DMS 273 treated with DMSO at 0.1 percent for 48 hours (cell line): Measurements from ENCODE around the gene DMXL1.
"Not testable (repeated sequence)": the region's sequence is repeated elsewhere in the genome, so short reads cannot be mapped to it uniquely, and the experiment has no call there.

Experiments used
- DNase-seq: peaks from one replicate; lab custom pipeline; 2025; lab: John Stamatoyannopoulos, UW

DMXL1 gene

DNA sequence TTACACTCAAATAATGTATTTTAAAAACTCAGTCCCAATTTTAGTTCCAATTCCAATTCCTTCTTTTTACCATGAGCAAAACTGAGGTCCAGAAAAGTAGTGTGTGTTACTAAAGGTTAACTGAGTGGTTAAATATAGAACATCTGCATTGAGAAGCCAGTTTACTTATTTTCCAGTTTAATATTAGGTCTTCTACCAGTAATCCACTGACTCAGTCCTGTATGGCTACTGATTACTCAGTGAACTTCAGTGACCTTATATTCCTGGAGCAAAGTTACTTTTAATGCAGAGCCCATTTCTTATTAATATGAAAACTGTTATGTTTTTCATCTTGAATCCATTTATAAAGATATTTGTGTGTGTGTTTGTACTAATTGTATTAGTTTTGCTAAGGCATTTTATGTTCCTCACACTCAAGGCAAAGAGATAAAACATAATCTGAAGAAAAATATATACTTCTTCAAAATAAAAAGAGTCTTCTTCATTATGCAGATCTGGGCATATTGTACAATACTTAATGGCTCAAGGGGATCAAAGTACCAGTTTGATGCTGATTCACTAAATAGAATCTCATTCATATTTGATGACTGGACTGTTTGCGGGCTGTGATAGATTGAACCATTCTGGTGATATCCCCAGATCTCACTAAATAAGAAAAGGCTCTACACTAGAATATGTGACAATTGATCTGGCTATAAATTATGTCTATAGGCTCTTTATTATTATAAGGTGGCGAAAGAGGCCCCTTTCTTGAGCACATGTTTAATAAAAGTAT, 60.8 kb downstream of the DMXL1 start:
- no peak for DNase-seq

DNA sequence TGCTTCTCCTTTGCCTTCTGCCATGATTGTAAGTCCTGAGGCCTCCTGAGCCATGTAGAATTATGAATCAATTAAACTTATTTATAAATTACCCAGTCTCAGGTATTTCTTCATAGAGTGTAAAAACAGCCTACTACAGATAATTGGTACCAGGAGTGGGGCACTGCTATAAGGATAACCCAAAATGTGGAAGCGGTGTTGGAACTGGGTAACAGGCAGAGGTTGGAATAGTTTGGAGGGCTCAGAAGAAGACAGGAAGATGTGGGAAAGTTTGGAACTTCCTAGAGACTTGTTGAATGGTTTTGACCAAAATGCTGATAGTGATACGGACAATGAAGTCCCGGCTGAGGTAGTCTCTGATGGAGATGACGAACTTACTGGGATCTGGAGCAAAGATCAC, 64.9 kb downstream of the DMXL1 start:
- DNase-seq = not testable (repeated sequence)

DNA sequence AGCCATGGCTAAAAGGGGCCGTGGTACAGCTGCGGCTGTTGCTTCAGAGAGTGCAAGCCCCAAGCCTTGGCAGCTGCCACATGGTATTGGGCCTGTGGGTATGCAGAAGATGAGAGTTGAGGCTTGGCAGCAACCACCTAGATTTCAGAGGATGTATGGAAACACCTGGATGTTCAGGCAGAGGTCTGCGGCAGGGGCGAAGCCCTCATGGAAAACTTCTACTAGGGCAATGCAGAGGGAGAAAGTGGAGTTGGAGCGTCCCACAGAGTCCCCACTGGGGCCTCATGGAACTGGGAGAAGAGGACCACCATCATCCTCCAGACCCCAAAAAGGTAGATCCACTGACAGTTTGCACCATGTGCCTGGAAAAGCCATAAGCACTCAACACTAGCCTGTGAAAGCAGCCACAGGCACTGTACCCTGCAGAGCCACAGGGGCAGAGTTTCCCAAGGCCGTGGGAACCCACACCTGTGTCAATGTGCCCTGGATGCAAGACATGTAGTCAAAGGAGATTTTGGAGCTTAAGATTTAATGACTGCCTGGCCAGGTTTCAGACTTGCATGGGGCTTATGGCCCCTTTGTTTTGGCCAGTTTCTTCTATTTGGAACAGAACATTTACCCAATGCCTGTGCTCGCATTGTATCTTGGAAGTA, 65.9 kb downstream of the DMXL1 start:
- no peak for DNase-seq

DNA sequence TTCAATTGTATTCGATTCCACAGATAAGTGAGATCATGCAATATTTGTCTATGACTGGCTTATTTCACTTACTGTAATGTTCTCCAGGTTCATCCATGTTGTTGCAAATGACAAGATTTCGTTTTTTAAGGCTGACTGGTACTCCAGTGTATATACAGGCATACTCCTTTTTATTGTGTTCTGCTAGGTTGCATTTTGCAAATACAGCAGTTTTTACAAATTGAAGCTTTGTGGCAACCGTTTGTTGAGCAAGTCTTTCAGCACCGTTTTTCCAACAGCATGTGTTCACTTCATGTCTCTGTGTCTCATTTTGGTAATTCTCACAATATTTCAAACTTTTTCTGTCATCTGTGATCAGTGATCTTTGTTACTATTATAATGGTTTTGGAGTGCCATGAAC, 82.7 kb downstream of the DMXL1 start:
- DNase-seq = no peak

DNA sequence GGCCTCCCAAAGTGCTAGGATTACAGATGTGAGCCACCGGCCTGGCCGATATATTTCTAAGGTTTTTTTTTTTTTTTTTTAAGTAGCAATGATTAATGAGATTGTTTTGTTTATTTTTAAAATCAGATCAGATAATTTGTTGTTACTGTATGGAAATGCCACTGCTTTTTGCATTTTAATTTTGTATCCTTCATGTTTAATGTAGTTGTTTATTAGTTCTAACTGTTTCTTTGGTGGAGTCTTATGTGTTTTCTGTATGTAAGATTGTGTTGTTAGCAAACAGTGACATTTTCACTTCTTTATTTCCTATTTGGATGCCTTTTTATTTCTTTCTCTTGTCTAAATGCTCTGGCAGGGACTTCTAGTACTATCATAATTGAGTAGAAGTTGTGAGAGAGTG, 87.3 kb downstream of the DMXL1 start:
- no peak for DNase-seq

DNA sequence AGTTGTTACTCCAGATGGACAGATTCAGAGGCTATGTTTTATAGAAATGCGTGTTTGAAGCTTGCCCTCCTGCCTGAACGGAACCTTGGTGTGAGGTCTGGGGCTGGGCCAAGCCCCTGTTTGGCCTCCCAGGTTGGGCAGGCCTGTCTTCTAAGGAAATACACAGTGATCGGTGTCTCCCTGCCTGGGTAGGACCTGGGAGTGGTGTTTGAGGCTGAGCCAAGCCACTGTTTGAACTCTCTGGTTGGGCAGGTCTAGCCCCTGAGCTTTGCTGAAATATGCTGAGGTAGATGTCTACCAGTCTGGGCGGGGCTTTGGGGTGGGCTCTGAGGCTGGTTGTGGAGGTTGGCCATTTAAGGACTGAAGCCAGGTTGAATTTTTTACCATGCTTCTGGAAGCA, 90.5 kb downstream of the DMXL1 start:
- no peak for DNase-seq

DNA sequence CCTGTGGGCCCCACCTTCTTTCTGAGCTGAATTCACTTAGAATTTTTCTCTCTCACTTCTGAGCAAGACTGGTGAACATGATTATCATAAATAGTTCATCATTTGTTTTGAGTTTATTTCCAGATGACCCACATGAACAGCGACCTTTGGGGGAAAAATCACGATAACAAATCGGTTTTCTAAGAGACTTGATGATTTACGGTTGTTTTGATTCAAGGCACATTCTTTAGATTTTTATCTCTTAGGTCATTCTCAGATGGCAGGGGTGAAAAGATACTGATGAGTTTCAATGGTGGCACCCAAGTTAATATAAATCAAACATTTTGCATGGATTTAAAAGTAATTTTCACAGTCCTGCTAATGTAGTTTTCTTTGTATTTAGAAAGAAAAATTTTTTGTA, 95.1 kb downstream of the DMXL1 start:
- no peak for DNase-seq

DNA sequence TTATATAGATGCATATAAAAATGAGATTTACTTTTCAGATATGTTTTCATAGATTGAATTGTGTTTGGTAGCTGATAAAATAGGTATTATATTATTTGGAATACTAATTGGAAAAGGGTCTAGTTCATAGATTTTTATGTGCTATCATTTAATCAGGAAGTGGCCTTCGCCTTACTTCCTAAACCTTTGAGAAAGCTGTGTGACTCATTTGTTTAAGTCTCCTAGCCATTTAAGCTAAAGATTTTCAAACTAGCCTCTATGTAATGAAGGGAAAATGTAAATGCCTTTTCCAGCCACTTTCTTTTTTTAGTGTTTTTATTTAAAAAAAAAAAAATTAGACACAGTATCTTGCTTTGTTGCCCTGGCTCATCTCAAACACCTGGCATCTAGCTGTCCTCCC, 97.5 kb downstream of the DMXL1 start:
- no peak for DNase-seq

DNA sequence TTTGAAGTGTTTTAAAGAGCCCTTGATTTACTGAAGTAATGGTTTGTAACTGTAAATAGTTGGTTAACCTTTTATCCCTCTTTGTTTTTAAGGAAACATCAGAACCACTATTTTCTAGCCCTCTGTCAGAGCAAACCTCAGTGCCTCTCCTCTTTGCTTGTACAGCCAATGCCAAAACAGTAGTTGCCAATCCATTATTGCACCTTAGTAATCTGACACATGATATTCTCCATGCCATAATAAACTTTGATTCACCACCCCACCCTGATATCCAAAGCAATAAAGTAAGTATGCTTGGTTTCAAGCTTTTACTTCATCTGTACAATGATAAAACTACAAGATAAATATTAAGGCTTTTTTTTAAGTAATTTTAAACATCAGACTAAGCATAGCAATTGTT, 100.8 kb downstream of the DMXL1 start:
- DNase-seq = no peak

DNA sequence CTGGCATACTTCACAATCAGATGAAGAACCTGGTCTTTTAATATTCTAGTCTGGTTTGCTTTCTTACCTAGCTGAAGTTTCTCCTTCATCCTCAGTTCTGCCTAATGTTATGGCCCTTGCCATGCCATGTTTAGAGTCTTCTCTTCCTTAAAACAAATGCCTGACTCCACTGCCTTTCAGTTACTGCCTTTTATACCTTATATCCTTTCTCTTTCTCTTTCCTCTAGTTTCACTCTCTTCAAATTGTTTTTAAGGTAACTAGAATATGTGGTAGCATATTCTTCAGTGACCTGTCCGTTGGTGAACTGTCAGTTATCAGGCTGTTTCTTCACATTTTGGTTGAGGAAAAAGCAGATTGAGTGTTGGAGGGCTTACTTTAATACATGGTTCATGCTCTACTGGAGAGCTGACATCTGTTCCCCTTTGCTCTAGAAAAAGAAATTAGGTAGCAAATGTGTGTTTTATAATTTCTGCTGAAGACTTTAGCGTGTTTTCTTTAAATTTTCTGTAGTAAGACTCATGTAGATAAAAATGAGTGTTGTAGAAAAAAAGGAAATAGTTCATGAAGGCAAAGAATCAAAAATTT, 103.8 kb downstream of the DMXL1 start:
- DNase-seq = no peak

DNA sequence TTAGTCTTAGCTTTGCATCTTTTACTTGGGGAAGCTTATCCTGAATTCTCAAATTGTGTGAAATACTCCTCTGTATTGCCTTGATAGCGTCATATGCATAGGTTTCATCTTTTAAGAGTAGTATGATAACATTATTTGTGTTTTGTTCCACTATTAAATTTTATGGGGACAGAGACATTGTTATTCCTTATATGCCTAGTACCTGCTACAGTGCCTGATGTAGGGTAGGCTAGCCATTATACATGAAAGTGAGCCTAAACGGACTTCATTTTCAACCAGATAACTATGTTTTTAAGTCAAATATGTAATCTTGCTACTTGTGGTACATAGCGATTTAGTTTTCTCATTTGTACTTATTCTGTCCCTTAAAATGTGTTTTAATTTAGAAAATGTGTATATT, 105.9 kb downstream of the DMXL1 start:
- no peak for DNase-seq

DNA sequence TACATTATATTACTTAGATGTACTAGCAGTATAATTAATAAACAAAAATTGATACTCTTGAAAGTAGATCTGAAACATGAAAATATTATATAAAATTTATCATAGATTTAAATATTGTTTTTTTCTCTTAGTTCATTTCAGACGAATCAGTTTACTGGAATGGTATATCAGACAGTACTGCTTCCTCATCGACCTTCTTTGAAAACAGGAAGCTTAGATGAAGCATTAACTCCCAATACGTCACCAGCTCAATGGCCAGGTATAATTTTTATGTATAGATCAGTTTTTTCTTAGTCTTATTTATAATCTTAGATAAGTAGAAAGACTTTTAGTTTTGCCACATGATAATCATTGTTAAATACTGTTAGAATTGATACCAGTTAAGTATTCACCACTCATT, 106.3 kb downstream of the DMXL1 start:
- DNase-seq = no peak

DNA sequence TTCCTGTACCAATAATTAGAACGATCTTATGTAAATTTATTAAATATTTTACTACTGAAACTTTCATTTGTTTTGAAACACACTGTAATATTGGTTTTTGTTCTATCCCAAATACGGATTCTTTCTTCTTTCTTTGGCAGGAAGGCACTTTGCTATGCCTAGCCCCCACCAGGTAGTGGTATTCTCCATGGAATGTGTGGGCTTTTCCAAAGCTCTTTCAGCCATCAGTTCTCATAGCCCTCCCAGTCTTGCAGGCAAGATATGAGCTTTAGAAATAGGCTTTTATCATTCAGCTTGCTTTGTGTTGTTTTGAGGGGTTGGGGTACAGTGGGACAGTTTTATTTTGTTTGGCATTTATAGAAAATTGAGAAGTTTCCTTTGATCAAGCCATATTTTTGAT, 107.5 kb downstream of the DMXL1 start:
- DNase-seq = no peak

DNA sequence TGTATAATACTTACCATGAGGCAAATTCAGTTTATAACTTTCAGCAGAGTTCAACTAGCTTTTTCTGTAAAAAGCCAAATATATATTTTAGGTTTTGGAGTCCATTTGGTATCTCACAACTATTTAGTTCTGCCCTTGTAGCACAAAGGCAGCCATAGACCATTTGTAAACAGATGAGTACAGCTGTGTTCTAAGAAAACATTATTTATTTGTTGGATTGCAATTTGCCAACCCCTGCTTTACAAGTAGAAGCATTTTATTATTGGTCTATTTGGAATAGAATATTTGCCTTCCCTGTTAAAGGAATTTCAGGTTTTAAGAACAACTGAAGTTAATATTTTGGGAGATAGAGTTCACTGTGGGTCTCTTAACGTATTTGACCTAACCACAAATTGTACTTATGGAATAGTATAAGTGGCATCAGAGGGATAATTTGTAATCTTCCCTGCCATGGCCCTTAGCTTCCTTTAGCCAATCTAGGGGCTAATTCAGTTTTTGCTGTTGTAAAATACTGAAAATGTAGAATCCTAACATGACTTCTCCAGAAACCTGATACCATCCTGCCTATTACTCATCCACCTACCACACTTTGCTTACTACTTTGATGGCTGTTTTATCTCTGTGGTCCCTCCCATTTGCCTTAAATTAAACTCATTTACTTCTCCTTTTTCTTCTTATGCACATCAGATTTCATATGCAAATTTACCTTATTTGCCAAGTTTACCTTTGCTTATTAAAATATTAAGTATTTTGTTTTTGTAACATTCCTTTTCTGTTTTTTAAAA, 109.2 kb downstream of the DMXL1 start:
- no peak for DNase-seq

DNA sequence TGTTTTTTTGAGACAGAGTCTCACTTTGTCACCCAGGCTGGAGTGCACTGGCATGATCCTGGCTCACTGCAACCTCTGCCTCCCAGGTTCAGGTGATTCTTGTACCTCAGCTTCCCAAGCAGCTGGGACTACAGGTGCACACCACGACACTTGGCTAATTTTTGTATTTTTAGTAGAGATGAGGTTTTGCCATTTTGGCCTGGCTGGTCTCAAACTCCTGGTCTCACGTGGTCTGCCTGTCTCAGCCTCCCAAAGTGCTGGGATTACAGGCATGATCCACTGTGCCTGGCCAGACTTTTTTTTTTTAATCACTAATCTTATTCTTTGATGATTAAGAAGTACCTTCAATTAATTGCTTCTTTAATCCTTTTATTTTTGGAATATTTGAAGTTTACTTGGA, 114.6 kb downstream of the DMXL1 start:
- DNase-seq = not testable (repeated sequence)

DNA sequence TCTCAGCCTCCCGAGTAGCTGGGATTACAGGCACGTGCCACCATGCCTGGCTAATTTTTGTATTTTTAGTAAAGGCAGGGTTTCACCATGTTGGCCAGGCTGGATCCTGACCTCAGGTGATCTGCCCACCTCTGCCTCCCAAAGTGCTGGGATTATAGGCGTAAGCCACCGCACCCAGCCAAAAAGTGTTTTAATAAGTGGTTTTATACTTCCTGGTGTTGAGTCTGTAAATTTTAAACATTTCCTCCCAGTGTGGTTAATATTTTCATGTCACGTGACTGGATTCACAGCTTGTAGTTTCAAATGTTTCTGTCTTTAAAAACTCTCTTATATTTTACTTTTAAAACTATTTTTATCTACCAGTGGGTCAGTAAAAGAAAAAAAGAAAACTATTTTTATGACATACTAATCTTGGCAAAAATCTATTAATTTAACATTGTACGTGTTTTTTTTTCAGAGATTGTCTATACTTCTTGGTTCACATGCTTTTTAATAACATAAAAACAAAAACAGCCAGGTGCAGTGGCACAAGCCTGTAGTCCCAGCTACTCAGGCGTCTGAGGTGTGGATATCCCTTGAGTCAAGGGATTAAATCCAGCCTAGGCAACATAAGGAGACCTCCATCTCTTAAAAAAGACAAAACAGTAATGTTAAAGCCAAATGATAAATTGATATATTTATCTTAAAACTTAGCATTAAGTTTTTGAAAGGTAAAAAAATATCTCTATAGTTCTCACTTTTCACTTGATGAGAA, 117.1 kb downstream of the DMXL1 start:
- DNase-seq = no peak

DNA sequence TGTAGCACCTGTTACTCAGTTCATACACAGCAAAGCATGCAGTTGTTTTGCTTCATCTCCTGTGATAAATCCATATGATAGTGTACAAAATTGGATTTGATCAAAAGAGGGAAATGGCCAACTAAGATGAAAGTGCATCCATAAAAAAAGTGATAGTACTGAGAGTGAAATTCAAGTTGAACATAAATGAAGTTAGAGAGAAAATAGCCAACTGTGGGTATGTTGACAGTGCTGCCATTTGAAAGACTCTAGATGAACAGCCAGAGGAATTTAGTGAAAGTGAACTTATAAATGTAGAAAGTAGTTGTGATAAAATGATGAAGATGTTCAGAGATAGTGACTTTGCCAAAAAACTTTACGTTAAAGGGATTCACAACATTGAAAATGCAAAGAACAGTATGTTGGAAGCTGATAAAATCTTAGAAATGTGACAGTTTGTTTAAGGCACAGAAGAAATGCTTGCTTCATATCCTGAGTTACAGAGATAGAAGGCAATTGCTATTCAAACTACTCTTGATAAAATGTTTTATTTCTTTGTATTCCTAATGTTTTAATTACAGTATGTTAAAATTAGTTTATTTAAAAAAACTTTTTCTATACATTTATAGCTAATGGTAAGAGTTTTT, 119.7 kb downstream of the DMXL1 start:
- DNase-seq = no peak

DNA sequence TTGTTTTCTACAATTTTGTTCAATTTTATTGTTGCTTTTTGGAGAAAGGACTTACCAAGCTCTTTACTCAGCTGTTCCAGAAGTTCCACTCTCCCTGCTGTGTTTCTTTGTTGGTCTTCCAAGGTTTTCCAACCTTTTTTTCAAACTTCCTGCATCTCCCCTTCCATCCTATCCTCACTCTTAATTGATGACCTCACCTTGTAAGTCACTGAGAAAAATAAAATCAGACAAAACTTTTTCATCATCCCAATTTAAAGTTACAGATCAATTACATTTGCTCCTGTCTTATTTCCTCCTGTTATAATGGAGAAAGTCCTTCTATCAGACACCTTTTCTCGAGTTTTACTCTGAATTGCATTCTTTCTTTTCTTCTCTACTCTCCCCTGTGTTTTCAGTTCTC, 121.1 kb downstream of the DMXL1 start:
- no peak for DNase-seq

DNA sequence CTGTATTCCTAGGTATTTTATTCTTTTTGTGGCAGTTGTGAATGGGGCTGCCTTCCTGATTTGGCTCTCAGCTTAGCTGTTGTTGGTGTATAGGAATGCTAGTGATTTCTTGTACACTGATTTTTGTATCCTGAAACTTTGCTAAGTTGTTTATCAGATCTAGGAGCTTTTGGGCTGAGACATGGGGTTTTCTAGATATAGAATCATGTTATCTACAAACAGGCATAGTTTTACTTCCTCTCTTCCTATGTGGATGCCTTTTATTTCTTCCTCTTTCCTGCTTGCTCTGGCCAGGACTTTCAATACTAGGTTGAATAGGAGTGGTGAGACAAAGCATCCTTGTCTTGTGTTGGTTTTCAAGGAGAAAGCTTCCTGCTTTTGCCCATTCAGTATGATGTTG, 129.9 kb downstream of the DMXL1 start:
- no peak for DNase-seq

DNA sequence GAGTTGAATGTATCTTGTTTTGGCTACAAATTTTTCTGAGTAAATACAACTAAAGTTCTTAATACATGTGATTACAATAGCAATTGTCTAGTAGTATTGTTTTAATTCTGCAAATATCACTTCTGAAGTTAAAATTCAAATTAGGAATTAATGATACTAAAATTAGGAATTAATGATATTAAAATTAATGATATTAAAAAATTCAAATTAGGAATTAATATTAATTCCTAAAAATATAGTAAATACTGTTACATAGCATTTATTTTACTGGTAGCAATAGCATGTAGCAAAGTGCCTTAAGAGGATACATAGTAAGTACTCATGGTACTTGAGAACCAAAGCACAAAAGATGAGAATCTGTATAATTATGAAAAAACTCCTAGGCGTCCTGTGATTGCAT, 136.2 kb downstream of the DMXL1 start:
- DNase-seq = no peak

DNA sequence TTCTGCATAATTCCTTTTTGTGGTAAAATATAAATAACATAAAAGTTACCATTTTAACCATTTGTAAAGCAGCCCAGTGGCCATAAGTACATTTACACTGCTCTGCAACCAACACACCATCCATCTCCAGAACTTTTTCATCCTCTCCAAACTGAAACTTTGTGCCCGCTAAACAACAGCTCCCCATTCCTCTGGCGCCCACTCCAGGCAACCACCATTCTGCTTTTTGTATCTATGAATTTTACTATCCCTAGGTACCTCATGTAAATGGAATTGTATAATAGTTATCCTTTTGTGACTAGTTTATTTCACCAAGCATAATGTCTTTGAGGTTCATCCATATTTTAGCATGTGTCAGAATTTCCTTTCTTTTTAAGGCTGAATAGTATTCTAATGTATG, 141.1 kb downstream of the DMXL1 start:
- no peak for DNase-seq

DNA sequence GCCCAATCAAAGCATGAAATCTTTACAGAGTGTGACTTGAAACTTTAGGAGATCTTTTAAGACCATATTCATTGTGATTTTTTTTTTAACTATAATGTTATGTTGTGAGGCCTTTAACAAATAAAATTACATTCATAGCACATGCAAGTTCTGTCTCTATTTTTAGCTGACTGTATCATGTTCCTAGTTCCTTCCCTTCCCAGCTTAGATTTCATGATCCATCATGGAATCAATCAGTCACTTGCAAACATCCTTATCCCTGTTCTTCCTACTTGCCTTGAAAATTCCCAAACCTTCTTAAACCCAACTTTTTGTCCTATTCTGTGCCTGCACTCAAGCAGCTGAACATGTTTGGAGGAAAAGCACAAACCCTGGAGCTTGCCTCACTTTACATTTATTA, 141.8 kb downstream of the DMXL1 start:
- DNase-seq = no peak
